ENCODE results near the gene CHGA. TPM values are rescaled to one million over a fixed set of nuclear protein-coding genes. Genes with fewer than 3 reads are reported as not detected.

The CHGA gene
- total RNA-seq, 1 donor from 2014 or later = not detected

DNA sequence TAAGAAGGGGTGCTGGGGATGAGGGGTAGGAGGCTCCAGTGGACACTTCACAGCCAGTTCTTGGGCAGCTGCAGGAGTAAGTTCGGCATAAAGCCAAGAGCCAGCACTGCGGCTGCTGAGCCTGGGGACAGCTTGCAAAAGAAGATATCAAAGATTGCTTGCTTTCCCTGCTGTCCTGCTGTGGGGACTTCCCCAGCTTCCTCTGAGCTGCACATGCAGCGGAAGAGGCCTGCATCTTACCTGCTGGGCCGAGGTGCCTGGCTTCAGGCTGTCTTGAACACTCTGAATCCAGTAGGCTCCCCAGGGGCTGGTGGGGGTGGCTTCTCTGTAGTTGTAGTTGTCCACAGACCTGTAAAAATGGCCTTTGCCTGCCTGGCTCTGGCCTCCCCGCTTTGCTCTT is 1.3 kb downstream of the CHGA start:
- H3K4me3 ChIP-seq = no peak overlapping the region

GRCh38 chr14:92925446-92925845 is 2.5 kb downstream of the CHGA start:
- TF ChIP-seq CTCF (IDR thresholded peaks at IDR 0.05) = no peak
- no peak overlapping the region for H3K27ac ChIP-seq
- no peak overlapping the region for H3K4me3 ChIP-seq
- DNase-seq (no peak), ATAC-seq (no peak)
- intact Hi-C loops (cut with DNase I) = no loop called here
- H3K36me3 ChIP-seq = no peaks in the 10 kb centered on the region
- no peaks in the 10 kb centered on the region for H3K9me3 ChIP-seq
- H3K4me1 ChIP-seq = no peaks in the 10 kb centered on the region
- peaks cover 22% of the 10 kb centered on the region for H3K27me3 ChIP-seq

More for the DNA sequence above, 1.3 kb downstream of the CHGA start:
- intact Hi-C loops (cut with DNase I) = no loop called here
- H3K27ac ChIP-seq = no peak overlapping the region
- no peak for ATAC-seq
- H3K4me1 ChIP-seq = no peaks in the 10 kb centered on the region
- no peaks in the 10 kb centered on the region for H3K36me3 ChIP-seq
- DNase-seq = no peak
- no peaks in the 10 kb centered on the region for H3K9me3 ChIP-seq
- TF ChIP-seq CTCF (IDR thresholded peaks at IDR 0.05) = no peak
- H3K27me3 ChIP-seq = peaks cover 22% of the 10 kb centered on the region

DNA sequence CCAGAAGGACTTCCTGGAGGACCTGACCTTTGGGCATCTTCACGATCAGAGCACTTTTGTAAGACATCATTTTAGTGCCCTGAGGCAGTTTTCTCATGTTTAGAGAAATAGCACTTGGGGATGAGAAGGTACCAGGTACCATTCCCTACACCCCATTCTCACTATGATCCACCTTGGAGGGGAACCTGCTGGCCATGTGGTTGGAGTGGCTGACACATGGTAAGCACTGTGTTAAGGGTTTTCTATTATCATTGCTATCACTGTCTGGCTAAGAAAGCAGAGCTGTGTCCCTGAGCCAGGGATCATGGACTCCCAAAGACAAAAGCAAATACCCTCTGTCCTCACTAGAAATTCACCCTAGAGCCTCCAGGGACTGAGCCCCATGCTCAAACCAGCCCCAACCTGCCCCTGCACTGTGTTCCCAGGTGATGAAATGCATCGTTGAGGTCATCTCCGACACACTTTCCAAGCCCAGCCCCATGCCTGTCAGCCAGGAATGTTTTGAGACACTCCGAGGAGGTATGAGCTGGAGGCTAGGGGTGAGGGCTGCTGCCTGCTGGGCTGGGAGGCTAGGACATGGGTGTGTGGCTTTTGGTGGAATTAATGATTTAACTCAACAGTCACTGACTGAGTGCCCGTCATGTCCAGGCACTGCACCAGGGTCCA is 3.4 kb downstream of the CHGA start:
- Histone ChIP-seq H3K36me3 (no peaks in the 10 kb centered on the region), H3K4me3 (no peak overlapping the region), H3K9me3 (no peaks in the 10 kb centered on the region), H3K4me1 (no peaks in the 10 kb centered on the region), H3K27ac (no peak overlapping the region), H3K27me3 (peaks cover 22% of the 10 kb centered on the region)
- DNase-seq (no peak), ATAC-seq (no peak)
- TF ChIP-seq CTCF (IDR thresholded peaks at IDR 0.05) = no peak
- intact Hi-C loops (cut with DNase I) = no loop called here

DNA sequence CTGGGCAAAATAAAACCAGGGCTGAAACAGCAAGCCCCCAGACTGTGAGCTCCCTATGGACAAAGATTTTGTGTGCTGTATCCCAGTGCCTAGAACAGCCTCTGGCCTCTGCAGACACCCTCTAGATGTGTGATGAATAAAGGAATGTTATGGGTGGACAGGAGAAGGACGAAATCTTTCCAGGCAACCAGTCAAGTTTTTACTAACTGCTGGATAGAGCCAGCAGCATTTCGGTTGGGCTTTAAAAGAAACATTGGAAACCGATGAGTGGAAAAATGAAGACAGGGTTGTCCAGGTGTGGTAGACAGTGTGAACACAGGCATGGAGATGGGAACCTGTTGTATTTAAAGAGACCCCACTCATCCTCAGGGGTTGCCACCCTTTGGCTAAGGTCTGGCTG is 4.0 kb downstream of the CHGA start:
- intact Hi-C loops (cut with DNase I) = no loop called here
- no peaks in the 10 kb centered on the region for H3K36me3 ChIP-seq
- TF ChIP-seq CTCF (IDR thresholded peaks at IDR 0.05) = no peak
- H3K4me3 ChIP-seq = no peak overlapping the region
- ATAC-seq (no peak), DNase-seq (no peak)
- H3K27ac ChIP-seq = no peak overlapping the region
- no peaks in the 10 kb centered on the region for H3K4me1 ChIP-seq
- peaks cover 19% of the 10 kb centered on the region for H3K27me3 ChIP-seq
- no peaks in the 10 kb centered on the region for H3K9me3 ChIP-seq

- H3K27me3 ChIP-seq = peaks cover 12% of the 10 kb centered on the region
- H3K4me1 ChIP-seq = no peaks in the 10 kb centered on the region
- TF ChIP-seq CTCF (IDR thresholded peaks at IDR 0.05) = no peak
- no peak overlapping the region for H3K4me3 ChIP-seq
- H3K27ac ChIP-seq = no peak overlapping the region
- DNase-seq (peak; percentile 35), ATAC-seq (no peak)
- intact Hi-C loops (cut with DNase I) = no loop called here
- no peaks in the 10 kb centered on the region for H3K36me3 ChIP-seq
- no peaks in the 10 kb centered on the region for H3K9me3 ChIP-seq
These were observed 4.7 kb downstream of the CHGA start for GRCh38 chr14:92927349-92928257.
